Measurements from ENCODE around the gene AFAP1.

AFAP1 gene

DNA sequence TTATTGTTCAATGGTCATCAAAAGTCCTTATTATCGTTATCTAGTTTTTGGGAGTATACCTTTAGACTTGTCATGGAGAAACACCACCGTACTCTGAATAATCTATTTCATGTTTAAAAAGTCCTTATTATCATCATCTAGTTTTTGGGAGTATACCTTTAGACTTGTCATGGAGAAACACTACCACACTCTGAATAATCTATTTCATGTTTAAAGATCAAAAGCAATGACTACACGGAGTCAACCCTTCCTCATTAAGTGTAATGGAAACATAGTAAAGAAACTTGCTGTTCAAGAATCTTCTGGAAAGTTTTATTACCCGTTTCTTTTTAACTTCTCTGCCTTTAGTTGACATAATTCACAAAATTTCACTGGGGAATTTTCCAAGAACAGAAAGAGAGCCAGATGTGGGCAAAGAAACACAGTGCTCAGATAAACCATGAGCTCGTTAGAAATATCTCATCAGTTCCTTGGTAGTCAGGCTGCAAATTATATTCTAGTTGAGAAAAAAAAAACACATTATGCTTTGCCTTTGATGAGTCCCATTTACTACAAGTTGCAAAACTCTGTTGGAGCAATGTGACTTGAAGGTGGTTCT, 158.8 kb downstream of the AFAP1 start:
- no peak for DNase-seq

- DNase-seq: no peak
Measured at GRCh38 chr4:7779432-7779768, 160.3 kb downstream of the AFAP1 start.

GRCh38 chr4:7778510-7779431, 160.9 kb downstream of the AFAP1 start:
- DNase-seq: no peak

GRCh38 chr4:7777871-7778509, 161.7 kb downstream of the AFAP1 start:
- no peak for DNase-seq

- DNase-seq: no peak
Measured at GRCh38 chr4:7777017-7777710, 162.5 kb downstream of the AFAP1 start.

GRCh38 chr4:7775396-7775795, 164.3 kb downstream of the AFAP1 start:
- DNase-seq: no peak

DNA sequence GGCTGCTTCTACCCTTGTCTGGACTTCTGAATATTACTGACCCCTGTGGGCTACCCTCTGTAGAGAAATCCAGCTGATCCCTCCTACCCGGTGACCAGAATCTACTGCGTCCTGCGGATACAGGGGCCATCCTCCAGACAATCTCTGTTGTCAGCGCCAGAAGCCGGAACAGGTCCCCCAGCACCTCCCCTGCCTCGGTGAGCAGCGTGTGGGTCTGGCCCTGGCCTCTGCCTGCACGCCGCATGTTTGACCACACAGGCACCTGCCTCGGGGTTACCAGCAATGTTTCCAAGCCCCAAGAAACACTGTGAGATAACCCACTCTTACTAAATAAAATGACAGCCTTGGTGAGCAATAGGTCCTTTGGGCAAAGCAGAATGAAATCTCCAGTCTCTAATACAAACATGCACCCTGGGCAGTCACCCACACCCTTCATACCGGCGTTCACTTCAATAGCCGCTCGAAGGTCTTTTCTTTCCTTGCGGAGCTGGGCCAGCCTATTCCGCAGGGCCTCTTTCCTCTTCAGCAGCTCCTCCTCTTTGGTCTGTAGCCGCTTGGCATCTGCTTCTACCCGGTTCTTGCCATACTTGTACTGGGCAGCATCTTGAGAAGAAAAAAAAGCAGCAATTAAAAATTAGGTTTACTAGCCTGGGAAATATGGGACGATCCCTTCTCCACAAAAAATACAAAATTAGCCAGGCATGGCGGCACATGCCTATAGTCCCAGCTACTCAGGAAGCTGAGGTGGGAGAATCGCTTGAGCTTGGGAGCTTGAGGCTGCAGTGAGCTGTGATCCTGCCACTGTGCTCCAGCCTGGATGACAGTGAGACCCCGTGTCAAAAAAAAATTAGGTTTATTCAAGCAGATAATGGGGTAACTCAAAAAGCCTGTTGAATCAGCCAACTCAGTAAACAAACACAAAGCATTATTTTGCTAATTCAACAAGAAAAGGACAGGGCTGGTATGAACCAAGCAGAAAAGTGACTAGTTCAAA, 165.1 kb downstream of the AFAP1 start:
- no peak for DNase-seq

GRCh38 chr4:7773401-7774180, 166.1 kb downstream of the AFAP1 start:
- DNase-seq: no peak

DNA sequence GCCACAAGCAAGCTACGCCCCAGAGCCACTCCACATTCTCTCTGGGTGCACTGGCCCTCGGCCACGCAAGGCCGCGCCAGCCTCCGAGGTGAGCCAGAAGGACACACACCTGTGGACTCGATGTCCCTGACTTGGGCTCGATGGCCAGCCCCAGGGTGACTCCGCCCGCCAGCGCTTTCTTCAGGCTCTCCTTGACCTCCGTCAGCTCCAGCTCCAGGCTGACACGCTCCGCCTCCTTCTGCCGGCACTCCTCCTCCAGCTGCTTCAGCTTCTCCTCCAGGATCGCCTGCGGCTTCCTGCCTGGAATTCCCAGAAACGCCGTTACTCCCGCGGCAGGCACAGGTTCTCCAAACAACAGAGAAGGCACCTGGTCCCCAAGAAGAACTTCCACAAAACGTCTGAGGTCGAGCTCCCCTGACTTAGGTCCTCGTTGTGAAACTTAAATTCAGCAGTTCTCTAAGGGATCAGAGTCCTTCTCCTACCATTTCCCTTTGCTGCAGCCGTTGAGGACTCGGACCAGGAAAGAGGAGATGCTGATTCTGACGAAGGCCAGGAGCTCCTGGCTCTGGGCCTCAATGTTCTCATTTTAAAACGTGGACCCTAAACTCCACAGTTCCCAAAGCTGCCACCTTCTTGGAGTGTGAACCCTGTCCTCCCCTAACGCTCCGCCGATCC, 166.8 kb downstream of the AFAP1 start:
- DNase-seq: no peak

DNA sequence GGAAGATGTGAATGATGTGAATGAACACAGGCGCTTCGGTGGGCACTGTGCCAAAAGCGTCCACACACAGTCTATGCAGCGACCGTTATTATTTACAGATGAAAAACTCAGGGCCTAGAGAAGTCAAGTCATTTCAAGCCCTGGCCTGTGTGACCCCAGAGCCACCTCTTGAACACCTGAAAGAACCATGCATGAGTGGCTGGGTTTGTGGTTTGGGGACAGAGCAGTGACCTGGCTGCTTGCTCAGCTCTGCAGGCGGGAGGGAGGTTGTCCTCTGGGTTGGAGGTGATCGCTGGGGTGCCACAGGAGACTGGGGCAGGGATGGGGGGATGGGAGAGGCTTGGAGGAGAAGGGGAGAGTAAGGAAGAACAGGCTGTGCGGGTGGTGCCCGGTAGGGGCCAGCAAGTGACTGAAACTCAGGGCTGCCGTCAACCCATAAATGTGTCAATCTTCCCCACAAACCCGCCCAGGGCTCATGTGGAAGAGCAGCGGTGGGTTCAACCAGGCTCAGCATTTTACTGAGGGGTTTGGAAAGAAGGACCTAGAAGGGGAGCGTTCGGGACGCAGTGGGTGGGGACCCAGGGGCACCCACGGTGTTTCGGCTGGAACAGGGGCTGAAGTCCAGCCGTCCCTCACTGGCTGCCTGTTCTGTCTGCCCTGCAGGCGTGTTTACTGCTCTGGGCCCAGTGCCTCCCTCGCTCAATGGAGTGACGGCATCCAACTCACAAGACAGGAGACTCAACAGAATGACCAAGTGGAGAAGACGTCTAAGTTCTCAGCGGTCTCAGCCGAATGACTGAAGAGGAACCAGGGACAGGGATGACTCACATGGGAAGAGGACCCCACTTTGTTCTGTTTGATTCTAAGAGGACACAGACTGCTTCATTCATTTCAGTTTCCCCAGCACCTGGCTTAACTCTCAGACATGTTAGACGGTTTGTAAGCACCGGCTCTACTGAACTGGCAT, 167.8 kb downstream of the AFAP1 start:
- no peak for DNase-seq

- no peak for DNase-seq
Measured at GRCh38 chr4:7771056-7771455, 168.6 kb downstream of the AFAP1 start.

DNA sequence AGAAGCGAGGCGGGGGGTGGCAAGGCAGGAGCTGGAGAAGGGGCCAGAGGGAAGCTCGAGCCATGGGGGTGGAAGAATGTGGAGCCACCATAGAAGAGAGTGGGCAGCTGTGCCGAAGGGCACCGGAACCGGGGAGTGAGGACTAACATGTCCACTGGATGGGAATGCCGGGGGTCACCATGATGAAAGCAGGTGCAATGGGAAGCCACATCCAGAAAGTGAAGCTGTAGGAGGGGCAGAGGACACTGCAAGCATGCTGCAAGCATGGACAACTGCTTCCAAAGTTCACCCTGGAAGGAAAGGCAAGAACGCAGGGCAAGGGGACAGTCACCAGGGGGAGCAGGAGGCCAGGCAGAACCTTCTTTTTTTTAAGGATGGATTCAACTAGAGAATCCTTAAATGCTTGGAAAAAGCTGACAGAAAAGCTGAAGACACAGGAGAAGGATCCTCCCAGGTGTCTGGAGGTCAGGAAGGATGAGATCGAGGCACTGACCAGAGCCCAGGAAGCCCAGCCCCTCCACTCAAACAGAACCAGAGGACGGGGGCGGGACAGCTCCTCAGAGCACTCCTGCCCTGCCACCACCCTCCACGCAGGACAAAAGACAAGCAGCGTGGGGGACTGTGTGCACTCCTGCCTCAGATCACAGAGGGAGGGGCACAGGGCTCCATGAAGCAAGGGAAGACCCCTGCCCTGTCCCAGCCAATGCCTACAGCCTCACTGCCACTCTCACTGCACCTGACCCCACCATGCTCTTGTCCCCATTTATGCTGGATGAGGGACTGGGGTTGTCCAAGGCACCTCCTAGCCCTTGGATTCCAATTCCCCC, 169.2 kb downstream of the AFAP1 start:
- no peak for DNase-seq

DNA sequence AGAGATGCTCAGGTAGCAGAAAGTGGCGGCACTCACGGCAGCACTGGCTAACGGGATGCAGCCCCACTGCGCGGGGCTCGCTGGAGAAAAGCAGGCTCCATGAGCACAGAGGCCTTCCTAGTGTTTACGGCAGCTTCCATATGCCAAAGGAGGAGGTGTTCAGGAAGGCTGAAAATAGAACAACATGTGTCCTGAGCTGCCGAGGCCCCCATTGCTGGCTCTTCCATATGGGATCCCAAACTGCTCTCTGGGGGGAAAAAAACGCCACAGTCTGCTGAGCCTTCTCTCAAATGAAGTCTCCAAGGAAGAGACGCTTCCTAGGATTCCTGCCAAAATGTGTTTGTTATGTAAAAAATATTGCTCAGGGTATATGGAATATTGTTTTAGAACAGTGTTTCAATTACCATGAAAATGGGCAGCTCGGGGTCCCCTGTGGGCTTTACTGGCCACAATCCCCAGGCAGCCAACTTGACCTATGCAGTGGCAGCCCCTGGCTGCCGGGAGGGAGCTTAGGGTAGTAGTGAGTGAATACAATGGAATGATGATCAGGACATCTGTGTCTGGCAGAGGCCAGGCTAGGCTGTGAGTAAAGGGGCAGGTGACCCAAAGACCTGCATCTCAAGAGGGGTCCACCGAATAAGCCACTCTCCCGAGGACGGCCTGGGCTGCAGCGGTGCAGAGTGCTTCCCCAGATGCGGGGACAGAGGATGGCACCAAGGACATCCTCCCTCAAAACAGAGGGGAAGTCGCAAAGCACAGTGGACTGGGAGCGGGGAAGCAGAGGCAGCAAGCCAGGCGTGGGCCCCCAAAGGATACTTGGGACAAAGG, 170.1 kb downstream of the AFAP1 start:
- DNase-seq: no peak

GRCh38 chr4:7768736-7769135, 170.9 kb downstream of the AFAP1 start:
- DNase-seq: no peak

GRCh38 chr4:7767966-7768365, 171.7 kb downstream of the AFAP1 start:
- no peak for DNase-seq

GRCh38 chr4:7767526-7767925, 172.1 kb downstream of the AFAP1 start:
- DNase-seq: no peak

DNA sequence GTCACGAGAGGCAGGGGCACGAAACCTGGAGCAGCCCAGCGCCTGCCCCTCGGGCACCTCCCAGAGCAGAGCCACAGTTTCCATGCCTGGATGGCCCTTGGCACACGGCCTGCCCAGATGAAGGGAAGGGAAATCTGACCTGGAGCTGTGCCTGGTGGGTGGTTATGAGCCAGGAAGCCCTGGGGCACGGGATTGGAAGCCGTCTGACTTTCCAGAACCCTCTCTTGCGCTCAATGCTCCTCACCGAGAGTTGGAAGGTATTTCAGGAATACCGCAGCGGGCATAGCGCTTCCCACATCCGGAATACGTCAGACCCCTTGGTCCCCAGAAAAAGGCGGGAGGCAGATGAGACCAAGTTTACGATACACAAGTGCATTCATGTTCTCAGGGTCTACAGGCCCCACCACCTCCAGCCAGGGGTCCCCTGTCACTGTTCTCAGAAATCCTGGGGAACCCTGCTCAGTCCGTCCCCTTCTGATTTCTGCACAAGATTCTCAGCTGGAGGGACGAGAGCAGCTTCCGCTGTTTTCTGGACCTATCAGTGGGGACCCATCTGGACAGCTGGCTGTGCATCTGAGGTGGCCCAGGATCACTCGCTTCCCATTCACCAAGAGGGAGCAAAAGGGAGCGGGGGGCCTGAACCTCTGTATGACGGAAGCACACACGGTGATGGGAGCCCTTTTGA, 172.9 kb downstream of the AFAP1 start:
- no peak for DNase-seq
